ENCODE results near the gene MRPL53. TPM values are rescaled to one million over a fixed set of nuclear protein-coding genes. Genes with fewer than 3 reads are reported as not detected.

MRPL53 gene
- total and polyA plus RNA-seq, 9 donors, result 13.1 to 105 (median 77.1) TPM

DNA sequence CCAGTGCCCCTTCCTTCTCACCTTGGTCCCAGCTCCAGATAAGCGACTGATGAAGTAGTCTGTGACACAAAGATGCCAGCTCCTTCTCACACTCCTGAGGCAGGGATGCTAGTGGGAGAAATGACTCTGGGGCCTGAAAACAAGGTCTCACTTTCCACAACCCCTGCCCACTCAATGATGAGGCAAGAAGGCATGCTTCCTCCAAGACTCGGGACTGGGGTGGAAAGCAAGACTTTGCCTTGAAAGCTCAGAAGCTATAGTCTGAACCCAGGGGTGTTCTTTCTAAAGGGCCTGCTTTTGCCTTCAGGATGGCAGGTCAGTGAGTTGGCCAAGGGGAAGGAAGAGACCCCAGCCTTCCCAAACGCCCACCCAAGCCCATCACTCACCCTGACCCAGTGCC, 9.0 kb upstream of the MRPL53 start:
- TF ChIP-seq POLR2A (IDR thresholded peaks at IDR 0.05) (no peak), EP300 (IDR thresholded peaks at IDR 0.05) (no peak)
- TF ChIP-seq, protein P1, sequence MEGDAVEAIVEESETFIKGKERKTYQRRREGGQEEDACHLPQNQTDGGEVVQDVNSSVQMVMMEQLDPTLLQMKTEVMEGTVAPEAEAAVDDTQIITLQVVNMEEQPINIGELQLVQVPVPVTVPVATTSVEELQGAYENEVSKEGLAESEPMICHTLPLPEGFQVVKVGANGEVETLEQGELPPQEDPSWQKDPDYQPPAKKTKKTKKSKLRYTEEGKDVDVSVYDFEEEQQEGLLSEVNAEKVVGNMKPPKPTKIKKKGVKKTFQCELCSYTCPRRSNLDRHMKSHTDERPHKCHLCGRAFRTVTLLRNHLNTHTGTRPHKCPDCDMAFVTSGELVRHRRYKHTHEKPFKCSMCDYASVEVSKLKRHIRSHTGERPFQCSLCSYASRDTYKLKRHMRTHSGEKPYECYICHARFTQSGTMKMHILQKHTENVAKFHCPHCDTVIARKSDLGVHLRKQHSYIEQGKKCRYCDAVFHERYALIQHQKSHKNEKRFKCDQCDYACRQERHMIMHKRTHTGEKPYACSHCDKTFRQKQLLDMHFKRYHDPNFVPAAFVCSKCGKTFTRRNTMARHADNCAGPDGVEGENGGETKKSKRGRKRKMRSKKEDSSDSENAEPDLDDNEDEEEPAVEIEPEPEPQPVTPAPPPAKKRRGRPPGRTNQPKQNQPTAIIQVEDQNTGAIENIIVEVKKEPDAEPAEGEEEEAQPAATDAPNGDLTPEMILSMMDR (IDR thresholded peaks at IDR 0.05), result no peak
- 37 to 46% (median 40%) methylated on average over 3 of the region's 3 CpGs for whole genome bisulfite sequencing, 3 donors
- Histone ChIP-seq H3K9me3 (no peaks in the 10 kb centered on the region), H3K27ac (no peak overlapping the region), H3K27me3 (no peaks in the 10 kb centered on the region), H3K4me1 (ENCODE audit: insufficient read depth) (peaks cover 8% of the 10 kb centered on the region), H3K36me3 (no peaks in the 10 kb centered on the region), H3K4me3 (peak overlapping the region; percentile 48)
- intact Hi-C loops (cut with DNase I), result loop anchor here in 2 of 4 donors (5.0 kb wide), 2 partner anchors 51 to 106 kb away; no protein-coding TSS in a partner anchor
- DNase-seq, result no peak

DNA sequence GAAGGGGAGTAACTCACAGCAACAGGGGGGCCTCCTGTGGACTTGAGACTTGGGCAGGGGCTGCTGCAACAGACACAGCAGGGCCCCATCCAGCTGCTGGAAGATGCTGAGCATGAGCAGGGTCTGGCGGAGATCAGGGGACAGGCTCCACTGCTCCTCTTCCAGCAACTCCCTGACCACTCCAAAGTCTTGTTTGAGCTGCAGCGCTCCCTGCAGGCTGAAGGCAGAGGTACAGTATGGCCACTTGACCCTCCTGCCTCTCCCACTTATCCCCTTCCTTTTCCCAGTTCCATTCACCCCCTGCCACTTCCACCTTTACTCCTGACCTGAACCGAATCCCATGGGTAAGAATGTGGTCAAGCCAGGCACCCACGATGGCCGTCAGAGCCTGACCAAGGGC, 2.4 kb upstream of the MRPL53 start:
- Histone ChIP-seq H3K4me1 (ENCODE audit: insufficient read depth) (peaks cover 5% of the 10 kb centered on the region), H3K27me3 (no peaks in the 10 kb centered on the region), H3K36me3 (no peaks in the 10 kb centered on the region), H3K4me3 (no peak overlapping the region), H3K27ac (no peak overlapping the region), H3K9me3 (no peaks in the 10 kb centered on the region)
- TF ChIP-seq EP300 (IDR thresholded peaks at IDR 0.05) (no peak), POLR2A (IDR thresholded peaks at IDR 0.05) (no peak)
- TF ChIP-seq, protein P1 (IDR thresholded peaks at IDR 0.05), result no peak
- no peak for DNase-seq
- intact Hi-C loops (cut with DNase I), result loop anchor here in 1 of 4 donors (5.0 kb wide), 1 partner anchor 177 kb away; the partner anchor contains the start of gene SEMA4F
- WGBS, 3 donors, result 82 to 88% (median 88%) methylated on average over 5 of the region's 5 CpGs

DNA sequence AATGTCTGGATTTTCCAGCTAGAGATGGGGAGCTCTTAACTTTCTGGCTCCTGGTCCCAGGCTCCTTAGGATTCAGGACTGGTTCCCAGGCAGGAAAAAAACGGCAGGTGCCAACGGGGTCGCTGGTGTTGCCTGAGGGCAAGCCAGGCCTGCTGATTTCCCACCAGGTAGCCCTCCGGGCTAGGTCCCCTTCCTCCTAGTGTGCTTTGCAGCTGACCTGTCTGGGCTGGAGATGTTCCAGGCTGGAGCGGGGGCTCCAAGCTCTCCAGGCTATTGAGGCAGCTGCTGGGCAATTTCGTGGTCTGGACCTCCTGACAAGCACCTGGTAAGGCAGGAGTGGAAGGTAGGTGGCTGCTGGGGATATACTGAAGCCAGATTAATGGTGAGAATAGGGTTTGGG, 2.0 kb upstream of the MRPL53 start:
- peak in 1 of 5 donors; percentile 33 for DNase-seq
- H3K4me1 ChIP-seq (ENCODE audit: insufficient read depth), result peaks cover 5% of the 10 kb centered on the region
- WGBS, 3 donors, result 86 to 91% (median 87%) methylated on average over 6 of the region's 6 CpGs
- no peak for TF ChIP-seq POLR2A (IDR thresholded peaks at IDR 0.05)
- no peak for TF ChIP-seq EP300 (IDR thresholded peaks at IDR 0.05)
- TF ChIP-seq, protein P1 (IDR thresholded peaks at IDR 0.05), result no peak
- H3K36me3 ChIP-seq, result no peaks in the 10 kb centered on the region
- H3K27me3 ChIP-seq, result no peaks in the 10 kb centered on the region
- no peak overlapping the region for H3K27ac ChIP-seq
- intact Hi-C loops (cut with DNase I), result loop anchor here in 1 of 4 donors (5.0 kb wide), 1 partner anchor 178 kb away; the partner anchor contains the start of gene SEMA4F
- no peaks in the 10 kb centered on the region for H3K9me3 ChIP-seq
- no peak overlapping the region for H3K4me3 ChIP-seq

DNA sequence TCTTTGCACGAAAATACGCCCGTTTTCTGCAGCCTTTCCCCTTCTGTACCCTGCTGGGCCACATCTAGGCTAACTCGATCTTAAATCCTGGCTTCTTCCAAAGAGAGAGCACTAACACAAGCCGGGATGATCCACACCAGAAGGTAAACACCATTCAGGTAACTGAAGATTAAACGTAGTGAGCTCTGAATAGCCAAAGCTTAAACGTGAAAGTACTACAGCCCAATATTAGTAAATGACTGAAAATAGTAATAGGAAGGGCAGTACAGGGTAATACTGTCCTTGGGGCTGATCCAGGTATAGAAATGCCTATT, 422 bp upstream of the MRPL53 start:
- 4 to 14% (median 4%) methylated on average over 7 of the region's 7 CpGs for WGBS, 3 donors

More for the DNA sequence above, 422 bp upstream of the MRPL53 start:
- Histone ChIP-seq H3K27ac (peak overlapping the region in 1 of 2 donors; percentile 83), H3K36me3 (no peaks in the 10 kb centered on the region), H3K27me3 (no peaks in the 10 kb centered on the region), H3K9me3 (no peaks in the 10 kb centered on the region), H3K4me3 (peak overlapping the region; percentile 47), H3K4me1 (ENCODE audit: insufficient read depth) (peaks cover 5% of the 10 kb centered on the region)
- TF ChIP-seq POLR2A (IDR thresholded peaks at IDR 0.05), result no peak
- TF ChIP-seq, protein P1 (IDR thresholded peaks at IDR 0.05), result no peak
- no peak for TF ChIP-seq EP300 (IDR thresholded peaks at IDR 0.05)
- no peak for DNase-seq
- intact Hi-C loops (cut with DNase I), result loop anchor here in 1 of 4 donors (5.0 kb wide), 1 partner anchor 179 kb away; the partner anchor contains the start of gene SEMA4F

Data from ovary (tissue), 9 donors.